ENCODE data around the gene MINK1.
A peak's percentile ranks its signal among the peaks of the same experiment; 100 is the strongest.

The MINK1 gene

DNA sequence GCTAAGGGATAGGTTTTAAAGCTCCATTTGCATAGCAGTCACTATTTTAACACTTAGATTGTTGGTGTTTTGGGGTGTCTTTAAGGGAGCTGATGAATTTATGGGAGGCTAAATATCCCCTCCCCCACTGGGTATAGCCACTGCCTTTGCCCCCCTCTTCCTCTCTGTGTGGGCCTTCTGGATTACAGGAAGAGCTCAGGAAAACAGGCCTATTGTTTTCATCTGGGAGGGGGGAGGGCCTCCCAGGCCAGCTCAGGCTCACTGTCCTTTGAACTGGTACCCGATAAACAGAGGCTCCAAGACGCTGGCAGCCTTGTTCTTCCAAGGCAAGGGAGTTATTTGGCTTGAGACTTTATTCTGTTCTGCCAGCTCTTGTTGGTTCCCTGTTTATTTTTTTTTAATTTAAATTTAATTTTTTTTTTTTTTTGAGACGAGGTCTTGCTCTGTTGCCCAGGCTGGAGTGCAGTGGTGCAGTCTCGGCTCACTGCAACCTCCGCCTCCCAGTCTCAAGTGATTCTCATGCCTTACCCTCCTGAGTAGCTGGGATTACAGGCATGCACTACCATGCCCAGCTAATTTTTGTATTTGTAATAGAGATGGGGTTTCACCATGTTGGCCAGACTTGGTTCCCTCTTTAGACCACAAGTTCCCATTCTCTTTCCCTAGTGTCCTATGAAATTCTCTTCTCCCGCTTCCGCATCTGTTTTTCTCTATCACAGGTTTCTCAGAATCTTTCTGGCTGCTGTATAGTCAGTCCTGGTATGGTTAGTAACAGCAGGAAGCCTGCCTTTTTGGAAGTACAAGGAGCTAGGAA, 25.1 kb downstream of the MINK1 start:
- H3K27me3 ChIP-seq (ENCODE audit: insufficient read depth, low read length), result no peaks in the 10 kb centered on the region
- H3K9ac ChIP-seq (ENCODE audit: low read length), result no peak overlapping the region
- peak overlapping the region; percentile 94 for H3K4ac ChIP-seq (ENCODE audit: low read depth, low read length)
- H3K4me2 ChIP-seq (ENCODE audit: low read length), result peak overlapping the region; percentile 47
- H3K23ac ChIP-seq (ENCODE audit: low read length), result no peak overlapping the region
- H4K91ac ChIP-seq (ENCODE audit: low read depth, low read length), result peak overlapping the region; percentile 91
- DNase-seq, result no peak
- peak overlapping the region; percentile 83 for H2AK5ac ChIP-seq (ENCODE audit: low read length)
- peaks cover 27% of the 10 kb centered on the region for H3K79me2 ChIP-seq (ENCODE audit: control insufficient read depth, insufficient read depth, low read length, poor library complexity)
- peaks cover 55% of the 10 kb centered on the region for H3K79me1 ChIP-seq (ENCODE audit: low read length)
- H3K36me3 ChIP-seq (ENCODE audit: control insufficient read depth in 1 of 2, insufficient read depth in 2 of 2, low read length in 2 of 2), result peaks cover 6 to 20% of the 10 kb centered on the region in 2 experiments
- H3K4me1 ChIP-seq (ENCODE audit: control insufficient read depth in 1 of 2, insufficient read depth in 2 of 2, low read length in 2 of 2), result peaks cover 46 to 59% of the 10 kb centered on the region in 2 experiments
- H4K12ac ChIP-seq (ENCODE audit: low read depth, low read length), result no peak overlapping the region
- H2BK5ac ChIP-seq (ENCODE audit: low read depth, low read length, poor library complexity), result peak overlapping the region; percentile 95
- no peak overlapping the region for H2AFZ ChIP-seq (ENCODE audit: insufficient read depth, low read length, poor library complexity)
- no peak overlapping the region for H3K4me3 ChIP-seq (ENCODE audit: low read depth, low read length)
- WGBS (ENCODE audit: extremely low coverage, insufficient coverage, insufficient read length), result no CpG with 5 or more reads among the region's 7 CpGs
- H3K14ac ChIP-seq (ENCODE audit: low read length), result peak overlapping the region; percentile 58
- H3K27ac ChIP-seq (ENCODE audit: low read depth, low read length), result peak overlapping the region; percentile 94
- peak overlapping the region; percentile 54 for H3K18ac ChIP-seq (ENCODE audit: low read length)
- peak overlapping the region; percentile 52 for H4K8ac ChIP-seq (ENCODE audit: low read depth, low read length)
- peak overlapping the region; percentile 83 for H2BK12ac ChIP-seq (ENCODE audit: low read length)
- H2BK120ac ChIP-seq (ENCODE audit: insufficient read depth, low read length, poor library complexity), result peak overlapping the region; percentile 74
- H3K9me3 ChIP-seq (ENCODE audit: insufficient read depth, low read depth, low read length), result no peaks in the 10 kb centered on the region

DNA sequence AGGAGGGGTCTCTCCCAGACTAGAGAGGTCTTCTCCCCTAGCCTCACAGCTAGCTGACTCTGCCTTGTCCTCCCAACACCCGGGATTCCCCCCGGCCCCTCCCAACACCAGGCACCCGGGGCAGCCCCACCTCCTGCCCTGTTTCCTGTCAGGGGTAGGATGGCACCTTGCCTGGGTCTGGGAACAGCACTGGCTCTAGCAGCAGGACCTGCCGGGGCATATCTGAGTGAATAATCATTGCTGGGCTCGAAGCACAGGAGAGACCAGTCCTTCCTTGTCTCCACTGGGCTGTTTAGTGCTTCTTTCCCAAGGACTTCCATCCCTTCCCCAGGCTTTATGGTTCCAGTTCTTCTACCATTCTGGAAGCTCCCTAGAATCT, 25.7 kb downstream of the MINK1 start:
- no peak overlapping the region for H2AFZ ChIP-seq (ENCODE audit: insufficient read depth, low read length, poor library complexity)
- no CpG with 5 or more reads among the region's 5 CpGs for WGBS (ENCODE audit: extremely low coverage, insufficient coverage, insufficient read length)
- peak overlapping the region; percentile 87 for H2BK5ac ChIP-seq (ENCODE audit: low read depth, low read length, poor library complexity)
- H3K4ac ChIP-seq (ENCODE audit: low read depth, low read length), result peak overlapping the region; percentile 4
- H3K23ac ChIP-seq (ENCODE audit: low read length), result no peak overlapping the region
- H3K36me3 ChIP-seq (ENCODE audit: control insufficient read depth in 1 of 2, insufficient read depth in 2 of 2, low read length in 2 of 2), result peaks cover 6 to 20% of the 10 kb centered on the region in 2 experiments
- no peak overlapping the region for H3K4me3 ChIP-seq (ENCODE audit: low read depth, low read length)
- H3K4me2 ChIP-seq (ENCODE audit: low read length), result peak overlapping the region; percentile 47
- peak overlapping the region; percentile 74 for H2BK120ac ChIP-seq (ENCODE audit: insufficient read depth, low read length, poor library complexity)
- no peak overlapping the region for H2BK12ac ChIP-seq (ENCODE audit: low read length)
- H3K4me1 ChIP-seq (ENCODE audit: control insufficient read depth in 1 of 2, insufficient read depth in 2 of 2, low read length in 2 of 2), result peaks cover 40 to 53% of the 10 kb centered on the region in 2 experiments
- peak overlapping the region; percentile 58 for H3K14ac ChIP-seq (ENCODE audit: low read length)
- H4K91ac ChIP-seq (ENCODE audit: low read depth, low read length), result peak overlapping the region; percentile 89
- H3K79me1 ChIP-seq (ENCODE audit: low read length), result peaks cover 49% of the 10 kb centered on the region
- H3K9me3 ChIP-seq (ENCODE audit: insufficient read depth, low read depth, low read length), result no peaks in the 10 kb centered on the region
- DNase-seq, result no peak
- H4K8ac ChIP-seq (ENCODE audit: low read depth, low read length), result peak overlapping the region; percentile 52
- H2AK5ac ChIP-seq (ENCODE audit: low read length), result no peak overlapping the region
- no peak overlapping the region for H3K9ac ChIP-seq (ENCODE audit: low read length)
- no peak overlapping the region for H4K12ac ChIP-seq (ENCODE audit: low read depth, low read length)
- no peaks in the 10 kb centered on the region for H3K27me3 ChIP-seq (ENCODE audit: insufficient read depth, low read length)
- peak overlapping the region; percentile 94 for H3K27ac ChIP-seq (ENCODE audit: low read depth, low read length)
- peaks cover 22% of the 10 kb centered on the region for H3K79me2 ChIP-seq (ENCODE audit: control insufficient read depth, insufficient read depth, low read length, poor library complexity)
- H3K18ac ChIP-seq (ENCODE audit: low read length), result peak overlapping the region; percentile 54

DNA sequence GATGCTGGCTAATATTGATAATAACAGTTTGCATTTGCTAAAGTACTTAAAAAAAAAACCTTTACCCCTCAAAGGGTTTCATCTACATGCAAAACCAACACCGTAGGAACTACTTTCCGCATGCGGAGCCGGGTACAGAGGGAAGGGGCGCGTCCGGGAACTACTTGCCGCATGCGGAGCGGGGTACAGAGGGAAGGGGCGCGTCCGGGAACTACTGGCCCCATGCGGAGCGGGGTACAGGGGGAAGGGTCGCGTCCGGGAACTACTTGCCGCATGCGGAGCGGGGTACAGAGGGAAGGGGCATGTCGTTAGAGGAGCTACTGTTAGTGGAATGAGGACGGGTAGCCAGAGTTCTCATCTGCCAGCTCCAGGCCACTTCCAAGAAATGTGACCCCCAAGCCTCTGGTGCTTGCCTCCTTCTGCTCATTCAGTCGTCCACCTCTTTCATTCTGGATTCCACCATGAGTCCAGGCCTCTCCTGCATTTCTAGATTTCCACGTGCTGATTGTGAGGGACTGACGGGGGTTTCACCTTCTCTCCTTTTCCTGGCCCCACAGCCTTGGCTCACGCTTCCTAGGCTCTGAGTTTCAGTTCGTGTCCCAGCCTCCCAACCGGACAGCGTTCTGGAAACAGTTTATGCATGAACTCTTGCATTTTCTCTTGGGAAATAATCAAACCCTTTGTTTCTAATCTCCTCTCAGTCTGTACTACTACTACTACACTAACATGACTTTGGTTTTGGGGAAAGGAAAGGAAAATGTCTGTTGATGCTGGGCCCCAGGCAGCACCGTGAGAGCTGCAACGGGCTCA, 26.9 kb downstream of the MINK1 start:
- Histone ChIP-seq H3K79me1 (ENCODE audit: low read length) (peaks cover 39% of the 10 kb centered on the region), H3K27me3 (ENCODE audit: insufficient read depth, low read length) (no peaks in the 10 kb centered on the region), H3K4me2 (ENCODE audit: low read length) (no peak overlapping the region), H4K12ac (ENCODE audit: low read depth, low read length) (peak overlapping the region; percentile 35), H3K23ac (ENCODE audit: low read length) (no peak overlapping the region), H3K9ac (ENCODE audit: low read length) (no peak overlapping the region), H4K91ac (ENCODE audit: low read depth, low read length) (peak overlapping the region; percentile 63), H3K9me3 (ENCODE audit: insufficient read depth, low read depth, low read length) (no peaks in the 10 kb centered on the region), H3K4me1 (ENCODE audit: control insufficient read depth in 1 of 2, insufficient read depth in 2 of 2, low read length in 2 of 2) (peaks cover 39 to 42% of the 10 kb centered on the region in 2 experiments), H2BK12ac (ENCODE audit: low read length) (peak overlapping the region; percentile 59), H2AK5ac (ENCODE audit: low read length) (peak overlapping the region; percentile 85), H3K27ac (ENCODE audit: low read depth, low read length) (peak overlapping the region; percentile 55), H2BK5ac (ENCODE audit: low read depth, low read length, poor library complexity) (peak overlapping the region; percentile 49), H3K4ac (ENCODE audit: low read depth, low read length) (peak overlapping the region; percentile 71), H3K14ac (ENCODE audit: low read length) (peak overlapping the region; percentile 68), H3K79me2 (ENCODE audit: control insufficient read depth, insufficient read depth, low read length, poor library complexity) (peaks cover 22% of the 10 kb centered on the region), H3K36me3 (ENCODE audit: control insufficient read depth in 1 of 2, insufficient read depth in 2 of 2, low read length in 2 of 2) (peaks cover 6 to 22% of the 10 kb centered on the region in 2 experiments), H2AFZ (ENCODE audit: insufficient read depth, low read length, poor library complexity) (peak overlapping the region; percentile 30), H3K4me3 (ENCODE audit: low read depth, low read length) (no peak overlapping the region), H2BK120ac (ENCODE audit: insufficient read depth, low read length, poor library complexity) (peak overlapping the region; percentile 25), H3K18ac (ENCODE audit: low read length) (peak overlapping the region; percentile 72), H4K8ac (ENCODE audit: low read depth, low read length) (peak overlapping the region; percentile 71)
- no CpG with 5 or more reads among the region's 32 CpGs for WGBS (ENCODE audit: extremely low coverage, insufficient coverage, insufficient read length)
- no peak for DNase-seq

DNA sequence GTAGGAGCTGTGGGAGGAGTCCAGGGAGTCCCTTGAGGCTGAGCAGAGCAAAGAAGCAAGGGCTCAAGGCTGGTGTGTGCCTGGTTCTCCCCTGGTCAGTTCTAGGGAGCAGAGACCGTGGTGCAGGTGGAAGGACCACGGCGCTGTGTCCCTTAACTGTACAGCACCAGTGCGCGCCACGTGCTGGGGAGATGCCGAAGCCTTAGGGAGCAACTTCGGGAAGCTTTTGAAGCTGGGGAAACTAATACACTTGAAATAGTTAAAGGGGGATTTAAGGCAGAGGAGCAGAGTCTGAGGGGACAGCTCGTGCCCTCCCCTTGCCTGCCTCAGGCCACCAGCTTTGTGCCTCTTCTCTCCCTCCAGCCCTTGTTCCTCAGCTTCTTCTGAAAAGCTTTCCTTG, 27.5 kb downstream of the MINK1 start:
- H2BK5ac ChIP-seq (ENCODE audit: low read depth, low read length, poor library complexity), result no peak overlapping the region
- H3K27ac ChIP-seq (ENCODE audit: low read depth, low read length), result peak overlapping the region; percentile 23
- H4K8ac ChIP-seq (ENCODE audit: low read depth, low read length), result peak overlapping the region; percentile 22
- WGBS (ENCODE audit: extremely low coverage, insufficient coverage, insufficient read length), result no CpG with 5 or more reads among the region's 9 CpGs
- H2AFZ ChIP-seq (ENCODE audit: insufficient read depth, low read length, poor library complexity), result peak overlapping the region; percentile 19
- H3K9ac ChIP-seq (ENCODE audit: low read length), result no peak overlapping the region
- no peak overlapping the region for H3K23ac ChIP-seq (ENCODE audit: low read length)
- H2BK120ac ChIP-seq (ENCODE audit: insufficient read depth, low read length, poor library complexity), result peak overlapping the region; percentile 41
- peak overlapping the region; percentile 32 for H3K14ac ChIP-seq (ENCODE audit: low read length)
- H3K4me1 ChIP-seq (ENCODE audit: control insufficient read depth in 1 of 2, insufficient read depth in 2 of 2, low read length in 2 of 2), result peaks cover 39 to 42% of the 10 kb centered on the region in 2 experiments
- no peak overlapping the region for H4K12ac ChIP-seq (ENCODE audit: low read depth, low read length)
- H2BK12ac ChIP-seq (ENCODE audit: low read length), result peak overlapping the region; percentile 47
- H3K4ac ChIP-seq (ENCODE audit: low read depth, low read length), result peak overlapping the region; percentile 56
- peak overlapping the region; percentile 72 for H3K18ac ChIP-seq (ENCODE audit: low read length)
- H3K27me3 ChIP-seq (ENCODE audit: insufficient read depth, low read length), result no peaks in the 10 kb centered on the region
- no peak overlapping the region for H3K4me2 ChIP-seq (ENCODE audit: low read length)
- H3K36me3 ChIP-seq (ENCODE audit: control insufficient read depth in 1 of 2, insufficient read depth in 2 of 2, low read length in 2 of 2), result peaks cover 6 to 22% of the 10 kb centered on the region in 2 experiments
- peak overlapping the region; percentile 63 for H4K91ac ChIP-seq (ENCODE audit: low read depth, low read length)
- no peak overlapping the region for H3K4me3 ChIP-seq (ENCODE audit: low read depth, low read length)
- H3K79me2 ChIP-seq (ENCODE audit: control insufficient read depth, insufficient read depth, low read length, poor library complexity), result peaks cover 22% of the 10 kb centered on the region
- peak overlapping the region; percentile 85 for H2AK5ac ChIP-seq (ENCODE audit: low read length)
- H3K9me3 ChIP-seq (ENCODE audit: insufficient read depth, low read depth, low read length), result no peaks in the 10 kb centered on the region
- DNase-seq, result no peak
- H3K79me1 ChIP-seq (ENCODE audit: low read length), result peaks cover 39% of the 10 kb centered on the region

All from trophoblast cell (in vitro differentiated cells and primary cell).